PC-3 (cell line): ENCODE data around the gene PLSCR4.

ENCODE experiments used
- EZH2 ChIP-seq: fragments of 300-600 bp; sonication (generic); IDR thresholded peaks from one replicate; pipeline ENCODE4 v1.6.1; 2017; ENCODE audit warnings: antibody characterized with exemption, mild to moderate bottlenecking, low read length; ENCODE audit not compliant: unreplicated experiment
- EZH2phosphoT487 ChIP-seq: fragments of 300-600 bp; sonication (generic); IDR thresholded peaks from 2 replicates; pipeline ENCODE4 v1.6.1; 2018; ENCODE audit warnings: mild to moderate bottlenecking, antibody characterized with exemption, low read length, borderline replicate concordance
- TF ChIP-seq, protein P1 (sequence below): fragments of 300-600 bp; sonication (generic); conservative IDR thresholded peaks from 2 replicates; pipeline ENCODE4 v1.5.1; 2017; ENCODE audit warnings: antibody characterized with exemption, low read depth, mild to moderate bottlenecking, low read length

DNA sequence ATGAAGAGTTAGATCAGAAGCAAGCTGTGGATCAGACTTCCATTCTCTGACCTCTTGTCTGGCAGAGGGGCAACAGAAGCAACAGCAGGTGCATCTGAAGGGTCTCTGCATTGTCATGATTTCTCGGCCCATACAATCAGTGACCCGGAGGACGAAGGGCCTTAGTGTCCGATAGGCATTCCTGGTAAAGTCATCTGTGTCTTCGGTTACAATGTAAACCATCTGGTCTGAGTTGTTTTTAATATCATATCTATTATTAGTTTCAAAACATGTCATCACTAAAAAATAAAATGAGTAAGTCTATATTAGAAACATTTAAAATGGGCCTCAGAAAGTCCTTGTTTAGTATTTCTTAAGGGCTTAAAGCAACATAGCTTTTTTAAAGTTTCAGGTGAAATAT is 51.1 kb downstream of the PLSCR4 start:
- TF ChIP-seq EZH2phosphoT487 (no peak), EZH2 (no peak)
- TF ChIP-seq, protein P1, sequence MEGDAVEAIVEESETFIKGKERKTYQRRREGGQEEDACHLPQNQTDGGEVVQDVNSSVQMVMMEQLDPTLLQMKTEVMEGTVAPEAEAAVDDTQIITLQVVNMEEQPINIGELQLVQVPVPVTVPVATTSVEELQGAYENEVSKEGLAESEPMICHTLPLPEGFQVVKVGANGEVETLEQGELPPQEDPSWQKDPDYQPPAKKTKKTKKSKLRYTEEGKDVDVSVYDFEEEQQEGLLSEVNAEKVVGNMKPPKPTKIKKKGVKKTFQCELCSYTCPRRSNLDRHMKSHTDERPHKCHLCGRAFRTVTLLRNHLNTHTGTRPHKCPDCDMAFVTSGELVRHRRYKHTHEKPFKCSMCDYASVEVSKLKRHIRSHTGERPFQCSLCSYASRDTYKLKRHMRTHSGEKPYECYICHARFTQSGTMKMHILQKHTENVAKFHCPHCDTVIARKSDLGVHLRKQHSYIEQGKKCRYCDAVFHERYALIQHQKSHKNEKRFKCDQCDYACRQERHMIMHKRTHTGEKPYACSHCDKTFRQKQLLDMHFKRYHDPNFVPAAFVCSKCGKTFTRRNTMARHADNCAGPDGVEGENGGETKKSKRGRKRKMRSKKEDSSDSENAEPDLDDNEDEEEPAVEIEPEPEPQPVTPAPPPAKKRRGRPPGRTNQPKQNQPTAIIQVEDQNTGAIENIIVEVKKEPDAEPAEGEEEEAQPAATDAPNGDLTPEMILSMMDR = no peak
